ENCODE measurements around the gene IFT122.

Gene IFT122

GRCh38 chr3:129442947-129443346, 2.9 kb downstream of the IFT122 start:
- no peak for TF ChIP-seq CTCF (IDR thresholded peaks at IDR 0.05; ENCODE audit: low read depth, low read length)
- Histone ChIP-seq H3K27me3 (ENCODE audit: insufficient read depth, low read depth, severe bottlenecking) (no peaks in the 10 kb centered on the region), H3K36me3 (peaks cover 4% of the 10 kb centered on the region), H3K4me3 (ENCODE audit: low read depth, low read length) (no peak overlapping the region), H3K9me3 (ENCODE audit: severe bottlenecking) (no peaks in the 10 kb centered on the region), H3K27ac (no peak overlapping the region)
- DNase-seq = no peak

- no peak overlapping the region for H3K4me3 ChIP-seq (ENCODE audit: low read depth, low read length)
- TF ChIP-seq CTCF (IDR thresholded peaks at IDR 0.05; ENCODE audit: low read depth, low read length) = no peak
These were observed 5.4 kb downstream of the IFT122 start for GRCh38 chr3:129445471-129445870.

GRCh38 chr3:129446926-129447325, 6.9 kb downstream of the IFT122 start:
- H3K4me3 ChIP-seq (ENCODE audit: low read depth, low read length) = no peak overlapping the region
- no peak for TF ChIP-seq CTCF (IDR thresholded peaks at IDR 0.05; ENCODE audit: low read depth, low read length)
- no peaks in the 10 kb centered on the region for H3K27me3 ChIP-seq (ENCODE audit: insufficient read depth, low read depth, severe bottlenecking)
- no peaks in the 10 kb centered on the region for H3K9me3 ChIP-seq (ENCODE audit: severe bottlenecking)
- no peak for DNase-seq
- no peak overlapping the region for H3K27ac ChIP-seq
- H3K36me3 ChIP-seq = no peaks in the 10 kb centered on the region; the same call in 1 of the 2 replicates

More at GRCh38 chr3:129445471-129445870, 5.4 kb downstream of the IFT122 start:
- no peaks in the 10 kb centered on the region for H3K27me3 ChIP-seq (ENCODE audit: insufficient read depth, low read depth, severe bottlenecking)
- no peaks in the 10 kb centered on the region for H3K36me3 ChIP-seq
- DNase-seq = no peak
- H3K9me3 ChIP-seq (ENCODE audit: severe bottlenecking) = no peaks in the 10 kb centered on the region
- no peak overlapping the region for H3K27ac ChIP-seq

GRCh38 chr3:129448186-129448895, 8.3 kb downstream of the IFT122 start:
- no peak overlapping the region for H3K4me3 ChIP-seq (ENCODE audit: low read depth, low read length)
- H3K27ac ChIP-seq = no peak overlapping the region
- no peak for DNase-seq

GRCh38 chr3:129449279-129450115, 9.5 kb downstream of the IFT122 start:
- H3K36me3 ChIP-seq = peaks cover 4% of the 10 kb centered on the region
- H3K27me3 ChIP-seq (ENCODE audit: insufficient read depth, low read depth, severe bottlenecking) = no peaks in the 10 kb centered on the region
- no peak overlapping the region for H3K4me3 ChIP-seq (ENCODE audit: low read depth, low read length)
- H3K27ac ChIP-seq = no peak overlapping the region
- DNase-seq = no peak
- TF ChIP-seq CTCF (IDR thresholded peaks at IDR 0.05; ENCODE audit: low read depth, low read length) = no peak
- H3K9me3 ChIP-seq (ENCODE audit: severe bottlenecking) = no peaks in the 10 kb centered on the region

More at GRCh38 chr3:129448186-129448895, 8.3 kb downstream of the IFT122 start:
- no peak for TF ChIP-seq CTCF (IDR thresholded peaks at IDR 0.05; ENCODE audit: low read depth, low read length)
- Histone ChIP-seq H3K27me3 (ENCODE audit: insufficient read depth, low read depth, severe bottlenecking) (no peaks in the 10 kb centered on the region), H3K36me3 (peaks cover 2% of the 10 kb centered on the region; the same call in 1 of the 2 replicates), H3K9me3 (ENCODE audit: severe bottlenecking) (no peaks in the 10 kb centered on the region)

Measured in WERI-Rb-1 (cell line).